ENCODE measurements around the gene ARHGEF16. TPM values are rescaled to one million over a fixed set of nuclear protein-coding genes. Genes with fewer than 3 reads are reported as not detected.

The ARHGEF16 gene
- total RNA-seq (2014; rRNA removed; shearing (Covaris generic); ENCODE audit: low replicate concordance): 0.13 TPM in 1 of 2 replicates, not detected in the other

GRCh38 chr1:3453891-3454810, at the start of gene ARHGEF16:
TSS of gene ARHGEF16 (plus strand) at chr1:3454665. CDS start at chr1:3463085, 8,420 bp downstream.
- H3K9me3 ChIP-seq: no peaks in the 10 kb centered on the region
- no peaks in the 10 kb centered on the region; the same call in 1 of the 2 replicates for H3K27me3 ChIP-seq
- H3K36me3 ChIP-seq: no peaks in the 10 kb centered on the region
- peak; percentile 62 for DNase-seq
- peak within 1 kb of the TSS; percentile 33 for H3K4me3 ChIP-seq

GRCh38 chr1:3404801-3405200, 49.7 kb upstream of the ARHGEF16 start:
- Histone ChIP-seq H3K27me3 (no peaks in the 10 kb centered on the region), H3K36me3 (no peaks in the 10 kb centered on the region), H3K9me3 (no peaks in the 10 kb centered on the region), H3K4me3 (no peak overlapping the region)
- DNase-seq: no peak

GRCh38 chr1:3405491-3405890, 49.0 kb upstream of the ARHGEF16 start:
- DNase-seq: no peak
- H3K9me3 ChIP-seq: no peaks in the 10 kb centered on the region

DNA sequence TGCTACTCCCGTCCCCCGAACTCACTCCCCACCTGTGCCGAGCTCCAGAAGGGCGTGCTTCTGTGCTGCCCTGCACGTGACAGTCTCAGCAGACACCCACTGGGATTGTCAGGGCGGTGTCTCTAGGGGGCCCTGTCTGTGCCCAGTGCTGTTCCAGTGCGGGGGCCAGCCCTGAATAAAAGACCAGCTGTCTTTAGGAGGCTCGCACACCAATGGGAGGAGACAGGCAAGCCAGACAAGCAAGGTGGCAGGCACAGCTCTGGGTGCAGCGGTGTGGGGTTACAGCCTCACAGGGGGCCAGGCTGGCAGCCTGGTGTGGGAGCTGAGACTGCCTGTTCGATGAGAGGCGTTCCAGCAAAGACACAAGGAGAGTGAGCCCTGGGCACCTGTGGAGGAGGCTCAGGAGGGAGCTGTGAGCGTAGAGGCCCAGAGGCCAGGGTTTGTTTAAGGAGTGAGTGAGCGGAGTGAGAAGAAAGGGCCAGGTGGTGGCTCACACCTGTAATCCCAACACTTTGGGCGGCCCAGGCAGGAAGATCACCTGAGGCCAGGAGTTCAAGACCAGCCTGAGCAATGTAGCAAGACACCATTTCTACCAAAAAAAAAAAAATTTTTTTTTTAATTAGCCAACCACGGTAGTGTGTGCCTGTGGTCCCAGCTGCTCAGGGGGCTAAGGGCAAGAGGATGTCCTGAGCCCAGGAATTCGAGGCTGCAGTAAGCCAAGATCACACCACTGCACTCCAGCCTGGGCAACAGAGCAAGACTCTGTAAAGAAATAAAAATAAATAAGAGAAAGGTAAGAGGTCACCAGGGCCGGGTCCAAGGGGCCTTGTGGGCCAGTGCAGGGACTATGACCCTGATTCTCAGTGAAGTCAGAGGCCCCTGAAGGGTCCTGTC, 48.2 kb upstream of the ARHGEF16 start:
- Histone ChIP-seq H3K9me3 (no peaks in the 10 kb centered on the region), H3K27me3 (no peaks in the 10 kb centered on the region), H3K4me3 (no peak overlapping the region), H3K36me3 (no peaks in the 10 kb centered on the region)
- no peak for DNase-seq

More at GRCh38 chr1:3405491-3405890, 49.0 kb upstream of the ARHGEF16 start:
- Histone ChIP-seq H3K36me3 (no peaks in the 10 kb centered on the region), H3K4me3 (no peak overlapping the region), H3K27me3 (no peaks in the 10 kb centered on the region)

- Histone ChIP-seq H3K4me3 (no peak overlapping the region), H3K9me3 (no peaks in the 10 kb centered on the region), H3K27me3 (no peaks in the 10 kb centered on the region), H3K36me3 (no peaks in the 10 kb centered on the region)
- no peak for DNase-seq
Measured at GRCh38 chr1:3407021-3407420, 47.4 kb upstream of the ARHGEF16 start.

DNA sequence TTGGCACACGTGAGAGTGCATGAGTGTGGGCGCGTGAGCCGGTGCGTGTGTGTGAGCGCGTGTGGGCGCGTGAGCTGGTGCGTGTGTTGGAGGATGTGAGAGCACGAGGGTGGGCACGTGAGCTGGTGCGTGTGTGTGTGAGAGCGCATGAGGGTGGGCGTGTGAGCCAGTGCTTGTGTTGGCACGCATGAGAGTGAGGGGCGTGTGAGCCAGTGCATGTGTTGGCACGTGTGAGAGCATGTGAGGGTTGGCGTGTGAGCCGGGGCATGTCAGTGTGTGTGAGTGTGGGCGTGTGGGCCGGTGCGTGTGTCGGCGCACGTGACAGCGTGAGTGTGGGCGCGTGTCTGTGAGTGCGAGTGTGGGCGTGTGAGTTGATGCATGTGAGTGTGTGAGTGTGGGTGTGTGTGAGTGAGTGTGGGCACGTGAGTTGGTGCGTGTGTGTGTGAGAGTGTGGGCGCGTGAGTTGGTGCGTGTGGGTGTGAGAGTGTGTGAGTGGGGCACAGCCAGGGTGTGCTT, 45.7 kb upstream of the ARHGEF16 start:
- no peak for DNase-seq
- no peaks in the 10 kb centered on the region for H3K27me3 ChIP-seq
- no peaks in the 10 kb centered on the region for H3K9me3 ChIP-seq
- no peaks in the 10 kb centered on the region for H3K36me3 ChIP-seq
- H3K4me3 ChIP-seq: no peak overlapping the region

DNA sequence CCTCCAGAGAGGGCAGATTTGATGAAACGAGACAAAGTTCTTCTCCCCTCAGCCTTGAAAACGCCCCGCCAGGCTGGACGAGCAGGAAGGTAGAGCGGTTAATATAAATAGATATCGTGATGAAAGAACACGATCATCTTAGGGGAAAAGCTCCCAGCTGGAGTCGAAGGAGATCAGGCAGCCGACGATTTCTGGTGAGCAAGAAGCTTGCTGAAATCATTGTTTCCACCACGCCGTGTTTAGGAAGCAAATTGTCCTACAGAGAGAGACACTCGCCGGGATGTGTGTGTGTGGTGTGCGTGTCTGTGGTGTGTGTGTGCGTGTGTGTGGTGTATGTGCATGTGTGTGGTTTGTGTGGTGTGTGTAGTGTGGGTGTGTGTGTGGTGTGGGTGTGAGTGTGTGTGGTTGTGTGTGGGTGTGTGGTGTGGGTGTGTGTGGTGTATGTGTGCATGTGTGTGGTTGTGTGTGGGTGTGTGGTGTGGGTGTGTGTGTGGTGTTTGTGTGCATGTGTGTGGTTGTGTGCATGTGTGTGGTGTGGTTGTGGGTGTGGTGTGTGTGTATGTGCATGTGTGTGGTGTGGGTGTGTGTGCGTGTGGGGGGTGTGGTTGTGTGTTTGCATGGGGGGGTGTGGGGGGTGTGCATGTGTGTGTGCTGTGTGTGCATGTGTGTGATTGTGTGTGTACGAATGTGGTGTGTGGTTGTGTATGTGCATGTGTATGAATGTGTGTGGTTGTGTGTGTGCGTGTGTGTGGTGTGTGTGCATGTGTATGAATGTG, 44.9 kb upstream of the ARHGEF16 start:
- H3K27me3 ChIP-seq: no peaks in the 10 kb centered on the region
- H3K36me3 ChIP-seq: no peaks in the 10 kb centered on the region
- H3K4me3 ChIP-seq: no peak overlapping the region
- H3K9me3 ChIP-seq: no peaks in the 10 kb centered on the region
- DNase-seq: no peak

DNA sequence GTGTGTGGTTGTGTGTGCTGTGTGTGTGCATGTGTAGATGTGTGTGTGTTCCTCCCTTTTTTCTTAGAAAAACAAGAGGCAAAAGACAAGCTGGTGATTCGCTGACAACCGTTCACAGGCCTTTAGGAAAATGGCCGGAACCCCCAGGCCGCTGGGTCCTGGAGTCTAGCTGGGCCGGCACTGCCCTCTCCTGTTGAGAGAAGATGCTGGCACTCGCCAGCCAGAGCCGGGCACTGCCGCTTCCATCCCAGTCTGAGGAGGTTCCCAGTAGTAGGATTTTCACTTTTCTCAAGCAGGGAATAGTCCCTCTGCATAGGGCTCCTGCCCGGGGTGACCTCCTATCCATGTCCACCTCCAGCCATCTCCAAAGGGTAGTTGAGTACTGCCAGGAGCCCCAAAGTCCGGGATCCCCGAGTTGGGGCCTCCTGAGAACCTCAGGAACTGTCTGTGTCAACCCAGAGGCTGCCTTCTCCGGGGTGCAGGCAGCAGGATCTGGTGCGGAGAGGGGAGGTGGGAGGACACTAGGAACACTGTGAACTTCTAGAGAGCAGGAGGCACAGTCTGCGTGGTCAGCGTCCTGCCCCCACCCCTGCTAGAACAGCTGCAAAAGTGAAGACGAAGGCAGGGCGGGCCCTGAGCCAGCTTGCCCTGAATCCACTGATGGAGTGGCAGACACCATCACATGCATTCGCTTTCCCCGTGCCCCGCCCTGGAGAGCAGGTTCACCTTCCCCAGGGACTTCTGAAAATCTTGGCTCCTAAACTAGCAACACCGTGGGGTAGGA, 44.1 kb upstream of the ARHGEF16 start:
- H3K4me3 ChIP-seq: no peak overlapping the region
- no peaks in the 10 kb centered on the region for H3K36me3 ChIP-seq
- no peaks in the 10 kb centered on the region for H3K9me3 ChIP-seq

DNA sequence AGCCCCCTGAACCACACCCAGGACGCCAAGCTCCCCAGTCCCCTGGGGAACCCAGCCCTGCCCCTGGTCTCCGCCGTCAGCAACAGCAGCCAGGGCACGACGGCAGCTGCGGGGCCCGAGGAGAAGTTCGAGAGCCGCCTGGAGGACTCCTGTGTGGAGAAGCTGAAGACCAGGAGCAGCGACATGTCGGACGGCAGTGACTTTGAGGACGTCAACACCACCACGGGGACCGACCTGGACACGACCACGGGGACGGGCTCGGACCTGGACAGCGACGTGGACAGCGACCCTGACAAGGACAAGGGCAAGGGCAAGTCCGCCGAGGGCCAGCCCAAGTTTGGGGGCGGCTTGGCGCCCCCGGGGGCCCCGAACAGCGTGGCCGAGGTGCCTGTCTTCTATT, 42.7 kb upstream of the ARHGEF16 start:
- Histone ChIP-seq H3K27me3 (no peaks in the 10 kb centered on the region), H3K4me3 (no peak overlapping the region), H3K9me3 (no peaks in the 10 kb centered on the region; the same call in 1 of the 2 replicates), H3K36me3 (no peaks in the 10 kb centered on the region)
- DNase-seq: no peak

More for the DNA sequence above, 44.1 kb upstream of the ARHGEF16 start:
- peak; percentile 72 for DNase-seq
- no peaks in the 10 kb centered on the region for H3K27me3 ChIP-seq

DNA sequence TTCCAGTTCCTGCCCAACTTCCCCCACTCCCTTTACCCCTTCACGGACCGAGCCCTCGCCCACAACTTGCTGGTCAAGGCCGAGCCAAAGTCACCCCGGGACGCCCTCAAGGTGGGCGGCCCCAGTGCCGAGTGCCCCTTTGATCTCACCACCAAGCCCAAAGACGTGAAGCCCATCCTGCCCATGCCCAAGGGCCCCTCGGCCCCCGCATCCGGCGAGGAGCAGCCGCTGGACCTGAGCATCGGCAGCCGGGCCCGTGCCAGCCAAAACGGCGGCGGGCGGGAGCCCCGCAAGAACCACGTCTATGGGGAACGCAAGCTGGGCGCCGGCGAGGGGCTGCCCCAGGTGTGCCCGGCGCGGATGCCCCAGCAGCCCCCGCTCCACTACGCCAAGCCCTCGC, 42.1 kb upstream of the ARHGEF16 start:
- H3K36me3 ChIP-seq: no peaks in the 10 kb centered on the region
- H3K27me3 ChIP-seq: no peaks in the 10 kb centered on the region
- no peak for DNase-seq
- H3K4me3 ChIP-seq: no peak overlapping the region
- peaks cover 5% of the 10 kb centered on the region for H3K9me3 ChIP-seq

GRCh38 chr1:3413975-3414710, 40.3 kb upstream of the ARHGEF16 start:
- H3K27me3 ChIP-seq: no peaks in the 10 kb centered on the region
- no peak overlapping the region for H3K4me3 ChIP-seq
- no peaks in the 10 kb centered on the region for H3K36me3 ChIP-seq
- no peak for DNase-seq
- peaks cover 5% of the 10 kb centered on the region for H3K9me3 ChIP-seq

GRCh38 chr1:3415260-3416090, 39.0 kb upstream of the ARHGEF16 start:
- Histone ChIP-seq H3K4me3 (no peak overlapping the region), H3K9me3 (peaks cover 5% of the 10 kb centered on the region), H3K27me3 (no peaks in the 10 kb centered on the region), H3K36me3 (no peaks in the 10 kb centered on the region)
- DNase-seq: no peak

GRCh38 chr1:3417082-3417739, 37.3 kb upstream of the ARHGEF16 start:
- DNase-seq: no peak
- Histone ChIP-seq H3K9me3 (peaks cover 5% of the 10 kb centered on the region), H3K4me3 (no peak overlapping the region), H3K27me3 (no peaks in the 10 kb centered on the region), H3K36me3 (no peaks in the 10 kb centered on the region)

- Histone ChIP-seq H3K36me3 (no peaks in the 10 kb centered on the region), H3K27me3 (no peaks in the 10 kb centered on the region), H3K9me3 (peaks cover 5% of the 10 kb centered on the region), H3K4me3 (no peak overlapping the region)
- DNase-seq: no peak
Measured at GRCh38 chr1:3417934-3418333, 36.5 kb upstream of the ARHGEF16 start.

Data from MG63 (cell line).